ENCODE data around the gene GSTM4. TPM values are rescaled to one million over a fixed set of nuclear protein-coding genes. Genes with fewer than 3 reads are reported as not detected.
"Not testable (repeated sequence)": the region's sequence is repeated elsewhere in the genome, so short reads cannot be mapped to it uniquely, and the experiment has no call there.

Gene GSTM4
- polyA plus RNA-seq, 1 donor, result 68.4 TPM

DNA sequence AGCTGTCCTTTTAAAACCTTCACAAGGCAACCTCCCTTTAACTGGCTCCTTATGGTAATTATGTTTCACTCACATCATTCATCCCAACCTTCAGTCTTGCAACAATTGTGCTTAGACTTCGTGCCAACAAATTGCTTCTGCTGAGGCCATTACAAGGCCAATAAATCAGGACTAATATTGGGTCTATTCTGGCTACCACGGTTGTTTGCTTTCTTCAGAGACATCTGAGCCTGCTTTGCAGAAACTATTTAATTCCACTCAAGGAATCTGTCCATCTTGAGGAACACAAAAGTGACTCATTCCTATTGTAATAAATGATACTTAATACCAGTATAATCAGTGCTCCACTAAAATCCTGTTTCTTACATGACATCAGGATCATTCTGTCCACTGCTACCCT, 2.6 kb upstream of the GSTM4 start:
- Histone ChIP-seq H3K36me3 (ENCODE audit: control insufficient read depth, insufficient read depth, low read length) (peaks cover 8% of the 10 kb centered on the region), H3K27ac (ENCODE audit: low read length) (no peak overlapping the region), H3K4me1 (ENCODE audit: control insufficient read depth, insufficient read depth, low read length) (peaks cover 32% of the 10 kb centered on the region), H3K4me3 (ENCODE audit: low read length) (no peak overlapping the region), H3K9me3 (ENCODE audit: control insufficient read depth, low read depth, low read length) (no peaks in the 10 kb centered on the region), H3K27me3 (ENCODE audit: control insufficient read depth, insufficient read depth, low read length) (no peaks in the 10 kb centered on the region)
- DNase-seq, result peak in 1 of 2 donors; percentile 48
- WGBS (ENCODE audit: insufficient coverage, low lambda C conversion rate), result no CpG with 5 or more reads among the region's 2 CpGs

DNA sequence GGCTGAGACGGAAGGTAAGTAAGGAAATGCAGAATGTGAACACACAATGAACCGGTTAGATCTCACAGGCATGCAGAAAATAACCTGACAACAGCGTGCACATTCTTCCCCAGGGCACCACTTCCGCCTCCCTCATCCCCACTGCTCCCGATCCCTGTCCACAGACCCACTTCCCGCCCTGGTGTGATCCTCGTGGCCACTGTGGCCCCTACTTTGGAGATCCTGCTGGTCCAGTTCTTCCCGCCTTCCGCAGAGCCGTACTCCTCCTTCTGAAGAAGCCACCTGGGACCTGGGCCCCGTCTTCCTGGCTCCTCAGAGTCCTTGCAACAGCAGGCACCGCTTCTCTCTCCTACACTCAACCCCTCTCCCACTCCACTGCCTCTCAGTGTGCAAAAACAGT, 1.4 kb upstream of the GSTM4 start:
- Histone ChIP-seq H3K36me3 (ENCODE audit: control insufficient read depth, insufficient read depth, low read length) (peaks cover 16% of the 10 kb centered on the region), H3K9me3 (ENCODE audit: control insufficient read depth, low read depth, low read length) (no peaks in the 10 kb centered on the region), H3K4me1 (ENCODE audit: control insufficient read depth, insufficient read depth, low read length) (peaks cover 38% of the 10 kb centered on the region), H3K4me3 (ENCODE audit: low read length) (no peak overlapping the region), H3K27me3 (ENCODE audit: control insufficient read depth, insufficient read depth, low read length) (no peaks in the 10 kb centered on the region), H3K27ac (ENCODE audit: low read length) (no peak overlapping the region)
- WGBS (ENCODE audit: insufficient coverage, low lambda C conversion rate), result 100% methylated on average over 1 of the region's 12 CpGs
- no peak for DNase-seq

DNA sequence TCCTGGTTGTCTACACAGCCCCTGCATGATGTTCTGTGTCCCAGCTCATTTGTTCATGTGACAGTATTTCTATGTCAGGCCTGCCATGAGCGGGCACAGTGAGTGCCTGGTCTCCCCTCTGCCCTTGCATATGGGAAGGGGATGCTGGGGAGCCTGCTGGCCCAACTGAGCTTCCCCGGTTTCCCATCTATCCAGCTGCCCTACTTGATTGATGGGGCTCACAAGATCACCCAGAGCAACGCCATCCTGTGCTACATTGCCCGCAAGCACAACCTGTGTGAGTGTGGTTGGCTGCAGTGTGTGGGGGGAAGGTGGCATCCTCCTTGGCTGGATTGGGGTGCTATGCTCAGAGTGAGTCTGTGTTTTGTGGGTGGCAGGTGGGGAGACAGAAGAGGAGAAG, 1.5 kb downstream of the GSTM4 start:
- Histone ChIP-seq H3K9me3 (ENCODE audit: control insufficient read depth, low read depth, low read length) (no peaks in the 10 kb centered on the region), H3K36me3 (ENCODE audit: control insufficient read depth, insufficient read depth, low read length) (peaks cover 29% of the 10 kb centered on the region), H3K4me3 (ENCODE audit: low read length) (no peak overlapping the region), H3K27ac (ENCODE audit: low read length) (no peak overlapping the region), H3K4me1 (ENCODE audit: control insufficient read depth, insufficient read depth, low read length) (peaks cover 38% of the 10 kb centered on the region), H3K27me3 (ENCODE audit: control insufficient read depth, insufficient read depth, low read length) (no peaks in the 10 kb centered on the region)
- DNase-seq, result no peak
- WGBS (ENCODE audit: insufficient coverage, low lambda C conversion rate), result no CpG with 5 or more reads among the region's 4 CpGs

DNA sequence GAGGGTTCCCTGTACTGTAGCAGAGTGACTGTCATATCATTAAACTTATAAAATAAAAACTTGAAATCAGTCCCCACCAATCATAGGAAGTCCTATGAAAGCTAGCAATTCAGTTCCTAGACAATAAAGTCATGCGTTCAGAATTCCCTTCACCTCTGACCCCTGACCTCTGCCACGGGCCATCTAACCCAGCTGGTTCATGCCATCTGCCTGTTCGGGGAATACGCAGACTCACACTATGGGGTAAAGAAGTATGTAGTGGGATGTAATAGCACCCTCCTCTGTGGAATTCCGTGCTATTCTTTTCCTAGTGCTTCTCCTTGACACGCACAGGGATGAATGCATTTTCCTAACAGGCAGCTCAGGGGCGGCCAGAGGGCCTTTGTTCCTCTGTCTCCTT, 2.1 kb downstream of the GSTM4 start:
- peaks cover 29% of the 10 kb centered on the region for H3K36me3 ChIP-seq (ENCODE audit: control insufficient read depth, insufficient read depth, low read length)
- no peak overlapping the region for H3K4me3 ChIP-seq (ENCODE audit: low read length)
- WGBS (ENCODE audit: insufficient coverage, low lambda C conversion rate), result 80% methylated on average over 1 of the region's 7 CpGs
- no peaks in the 10 kb centered on the region for H3K27me3 ChIP-seq (ENCODE audit: control insufficient read depth, insufficient read depth, low read length)
- H3K27ac ChIP-seq (ENCODE audit: low read length), result no peak overlapping the region
- no peak for DNase-seq
- peaks cover 35% of the 10 kb centered on the region for H3K4me1 ChIP-seq (ENCODE audit: control insufficient read depth, insufficient read depth, low read length)
- H3K9me3 ChIP-seq (ENCODE audit: control insufficient read depth, low read depth, low read length), result no peaks in the 10 kb centered on the region

DNA sequence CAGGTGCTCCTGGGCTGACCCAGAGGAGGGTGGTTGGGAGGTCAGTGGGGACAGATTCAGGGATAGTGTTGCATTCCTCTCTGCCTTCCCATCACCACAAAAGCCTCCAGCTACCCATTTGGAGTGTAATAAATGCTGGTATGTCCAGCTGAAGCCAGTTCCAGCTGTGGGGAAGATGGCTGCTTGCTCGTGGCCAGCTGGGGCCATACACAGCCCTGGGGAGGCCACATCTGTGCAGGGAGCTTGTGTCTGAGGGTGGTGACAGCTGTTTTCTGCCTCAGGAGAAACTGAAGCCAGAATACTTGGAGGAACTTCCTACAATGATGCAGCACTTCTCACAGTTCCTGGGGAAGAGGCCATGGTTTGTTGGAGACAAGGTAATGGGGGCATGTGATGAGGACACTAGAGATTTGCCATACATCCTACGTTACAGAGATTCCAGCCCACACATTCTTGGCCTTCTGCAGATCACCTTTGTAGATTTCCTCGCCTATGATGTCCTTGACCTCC, 2.7 kb downstream of the GSTM4 start:
- Histone ChIP-seq H3K4me3 (ENCODE audit: low read length) (no peak overlapping the region), H3K4me1 (ENCODE audit: control insufficient read depth, insufficient read depth, low read length) (peaks cover 31% of the 10 kb centered on the region), H3K9me3 (ENCODE audit: control insufficient read depth, low read depth, low read length) (no peaks in the 10 kb centered on the region), H3K27ac (ENCODE audit: low read length) (no peak overlapping the region), H3K36me3 (ENCODE audit: control insufficient read depth, insufficient read depth, low read length) (peaks cover 29% of the 10 kb centered on the region), H3K27me3 (ENCODE audit: control insufficient read depth, insufficient read depth, low read length) (no peaks in the 10 kb centered on the region)
- DNase-seq, result no peak
- WGBS (ENCODE audit: insufficient coverage, low lambda C conversion rate), result no CpG with 5 or more reads among the region's 3 CpGs

DNA sequence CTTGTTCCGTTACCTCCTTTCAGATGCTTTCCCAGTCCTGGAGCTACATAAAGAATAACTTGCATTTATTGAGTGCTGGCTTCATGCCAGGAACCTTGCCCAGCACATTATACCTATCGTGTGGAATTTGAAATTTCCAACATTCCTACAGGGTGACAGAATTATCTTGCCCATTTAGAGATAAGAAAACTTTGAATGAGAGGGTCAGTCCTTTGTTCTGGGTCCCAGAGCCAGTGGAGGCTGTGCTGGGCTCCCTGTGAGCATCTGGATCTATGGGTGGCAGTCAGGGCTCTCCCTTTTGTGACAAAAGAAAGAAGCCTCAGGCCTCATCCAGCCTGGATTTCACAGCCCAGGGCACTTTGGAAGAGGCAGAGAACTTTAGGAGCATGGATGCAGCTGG, 3.2 kb downstream of the GSTM4 start:
- WGBS (ENCODE audit: insufficient coverage, low lambda C conversion rate), result no CpG with 5 or more reads among the region's 2 CpGs
- no peaks in the 10 kb centered on the region for H3K27me3 ChIP-seq (ENCODE audit: control insufficient read depth, insufficient read depth, low read length)
- H3K9me3 ChIP-seq (ENCODE audit: control insufficient read depth, low read depth, low read length), result no peaks in the 10 kb centered on the region
- no peak for DNase-seq
- no peak overlapping the region for H3K27ac ChIP-seq (ENCODE audit: low read length)
- peaks cover 31% of the 10 kb centered on the region for H3K4me1 ChIP-seq (ENCODE audit: control insufficient read depth, insufficient read depth, low read length)
- no peak overlapping the region for H3K4me3 ChIP-seq (ENCODE audit: low read length)
- H3K36me3 ChIP-seq (ENCODE audit: control insufficient read depth, insufficient read depth, low read length), result peaks cover 29% of the 10 kb centered on the region

DNA sequence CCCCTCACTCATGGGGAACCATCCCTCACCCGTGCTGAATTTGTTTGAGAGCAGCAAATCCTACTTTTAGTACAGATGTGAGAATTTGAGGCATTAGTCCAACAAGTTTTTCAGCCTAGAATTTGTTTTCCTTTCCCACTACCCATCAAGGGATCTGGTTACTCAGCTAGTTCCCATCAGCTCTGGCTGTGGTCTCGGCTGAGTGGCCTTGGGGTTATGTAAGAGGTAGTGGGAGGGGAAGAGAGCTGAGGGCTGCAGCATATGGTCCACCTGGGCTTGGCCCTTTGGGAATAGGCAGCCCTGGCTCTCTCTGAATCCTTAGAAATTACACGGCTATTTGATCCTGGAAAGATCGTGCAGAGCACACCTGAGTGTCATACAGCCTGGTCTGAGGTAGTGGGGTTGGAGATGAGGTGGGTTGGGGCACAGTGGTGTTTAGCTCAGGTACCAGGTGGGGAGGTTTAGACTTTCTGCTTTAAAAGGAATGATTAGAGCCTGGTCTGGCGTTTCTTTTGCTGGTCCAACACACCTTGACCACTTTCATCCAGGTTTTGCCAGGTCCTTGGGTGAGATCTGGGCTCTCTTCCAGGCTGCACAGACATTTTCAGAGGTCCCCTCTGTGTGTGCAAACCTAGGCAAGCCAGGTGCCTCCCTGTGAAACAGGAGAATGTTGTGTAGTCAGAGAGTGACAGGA, 4.2 kb downstream of the GSTM4 start:
- no CpG with 5 or more reads among the region's 5 CpGs for WGBS (ENCODE audit: insufficient coverage, low lambda C conversion rate)
- DNase-seq, result no peak
- H3K27ac ChIP-seq (ENCODE audit: low read length), result no peak overlapping the region
- no peaks in the 10 kb centered on the region for H3K9me3 ChIP-seq (ENCODE audit: control insufficient read depth, low read depth, low read length)
- peaks cover 29% of the 10 kb centered on the region for H3K36me3 ChIP-seq (ENCODE audit: control insufficient read depth, insufficient read depth, low read length)
- H3K27me3 ChIP-seq (ENCODE audit: control insufficient read depth, insufficient read depth, low read length), result no peaks in the 10 kb centered on the region
- H3K4me3 ChIP-seq (ENCODE audit: low read length), result no peak overlapping the region
- peaks cover 21% of the 10 kb centered on the region for H3K4me1 ChIP-seq (ENCODE audit: control insufficient read depth, insufficient read depth, low read length)

DNA sequence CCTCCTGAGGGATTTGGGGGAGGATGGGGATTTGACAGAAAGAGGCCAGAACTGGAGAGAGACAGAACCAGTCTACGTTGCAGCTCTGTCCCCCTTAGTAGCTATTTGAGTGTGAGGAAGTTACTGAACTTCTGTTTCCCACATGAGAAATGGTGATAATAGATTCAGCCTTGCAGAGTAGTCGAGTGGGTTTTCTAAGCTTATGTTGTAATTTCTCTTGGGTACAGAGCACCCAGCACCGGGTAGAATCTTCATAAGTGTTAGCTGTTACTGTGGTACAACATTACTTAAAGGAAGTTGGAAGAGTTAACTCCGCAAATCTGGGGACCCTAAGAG, 4.8 kb downstream of the GSTM4 start:
- no CpG with 5 or more reads among the region's 4 CpGs for WGBS (ENCODE audit: insufficient coverage, low lambda C conversion rate)

DNA sequence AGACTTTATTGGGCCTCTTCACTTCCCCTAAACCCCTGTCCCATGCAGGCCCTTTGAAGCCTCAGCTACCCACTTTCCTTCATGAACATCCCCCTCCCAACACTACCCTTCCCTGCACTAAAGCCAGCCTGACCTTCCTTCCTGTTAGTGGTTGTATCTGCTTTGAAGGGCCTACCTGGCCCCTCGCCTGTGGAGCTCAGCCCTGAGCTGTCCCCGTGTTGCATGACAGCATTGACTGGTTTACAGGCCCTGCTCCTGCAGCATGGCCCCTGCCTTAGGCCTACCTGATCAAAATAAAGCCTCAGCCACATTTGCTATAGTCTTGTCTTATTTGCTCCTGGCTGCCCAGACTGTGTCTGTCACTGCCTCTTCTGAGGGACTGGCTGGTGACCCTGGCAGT, 5.5 kb downstream of the GSTM4 start:
- Histone ChIP-seq H3K27ac (ENCODE audit: low read length) (no peak overlapping the region), H3K4me1 (ENCODE audit: control insufficient read depth, insufficient read depth, low read length) (peaks cover 17% of the 10 kb centered on the region), H3K4me3 (ENCODE audit: low read length) (no peak overlapping the region), H3K27me3 (ENCODE audit: control insufficient read depth, insufficient read depth, low read length) (no peaks in the 10 kb centered on the region), H3K36me3 (ENCODE audit: control insufficient read depth, insufficient read depth, low read length) (peaks cover 29% of the 10 kb centered on the region), H3K9me3 (ENCODE audit: control insufficient read depth, low read depth, low read length) (no peaks in the 10 kb centered on the region)
- WGBS (ENCODE audit: insufficient coverage, low lambda C conversion rate), result no CpG with 5 or more reads among the region's 2 CpGs
- DNase-seq, result no peak

More for the DNA sequence above, 4.8 kb downstream of the GSTM4 start:
- H3K9me3 ChIP-seq (ENCODE audit: control insufficient read depth, low read depth, low read length); DNase-seq; H3K27me3 ChIP-seq (ENCODE audit: control insufficient read depth, insufficient read depth, low read length); H3K4me3 ChIP-seq (ENCODE audit: low read length); H3K27ac ChIP-seq (ENCODE audit: low read length): not testable (repeated sequence)
- Histone ChIP-seq H3K4me1 (ENCODE audit: control insufficient read depth, insufficient read depth, low read length) (peaks cover 17% of the 10 kb centered on the region), H3K36me3 (ENCODE audit: control insufficient read depth, insufficient read depth, low read length) (peaks cover 29% of the 10 kb centered on the region)

DNA sequence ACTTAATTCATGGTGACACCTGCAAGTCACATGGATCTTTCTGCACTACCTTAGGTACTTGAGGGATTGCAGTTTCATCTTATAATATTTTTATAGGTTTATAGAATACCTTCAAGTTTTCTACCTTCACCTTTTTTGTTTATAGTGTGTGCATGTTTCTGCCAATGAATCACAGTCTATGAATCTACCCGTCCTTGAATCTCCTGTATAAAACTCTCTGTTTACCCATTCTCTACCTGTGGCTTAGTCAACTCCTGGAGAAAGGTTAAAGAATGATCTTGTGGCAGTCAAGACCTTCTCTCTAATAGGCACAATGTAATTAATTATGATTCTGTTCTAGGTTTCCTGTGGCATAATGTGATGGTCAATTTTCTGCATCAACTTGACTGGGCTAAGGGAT, 8.8 kb downstream of the GSTM4 start:
- H3K4me1 ChIP-seq (ENCODE audit: control insufficient read depth, insufficient read depth, low read length), result peaks cover 2% of the 10 kb centered on the region
- no peak overlapping the region for H3K27ac ChIP-seq (ENCODE audit: low read length)
- no peaks in the 10 kb centered on the region for H3K9me3 ChIP-seq (ENCODE audit: control insufficient read depth, low read depth, low read length)
- no peak for DNase-seq
- H3K4me3 ChIP-seq (ENCODE audit: low read length), result no peak overlapping the region
- no peaks in the 10 kb centered on the region for H3K27me3 ChIP-seq (ENCODE audit: control insufficient read depth, insufficient read depth, low read length)
- no CpG with 5 or more reads among the region's 1 CpG for WGBS (ENCODE audit: insufficient coverage, low lambda C conversion rate)
- peaks cover 14% of the 10 kb centered on the region for H3K36me3 ChIP-seq (ENCODE audit: control insufficient read depth, insufficient read depth, low read length)

All from large intestine (tissue), 3 donors.